H1 (cell line): ENCODE measurements around the gene FBXO47. TPM values are rescaled to one million over a fixed set of nuclear protein-coding genes. Genes with fewer than 3 reads are reported as not detected.

Source experiments
- HDAC6 ChIP-seq: IDR thresholded peaks from one replicate; pipeline ENCODE4 v1.7.1; 2012; ENCODE audit warnings: low read depth, mild to moderate bottlenecking, inconsistent platforms, low read length, moderate library complexity
- USF2 ChIP-seq: IDR thresholded peaks from 2 replicates; pipeline ENCODE4 v1.6.1; 2011; ENCODE audit warnings: low read length, improper control_type of control experiment
- polyA plus RNA-seq, 7 experiments: library from polyadenylated mRNA; depleted of rRNA in 3 of 7; stranded (reverse) in 5 of 7; unstranded in 2 of 7; fragments of >200 nt in 5 of 7; fragments of 200-250 nt in 2 of 7; gene quantifications; 1 replicate in 5 of 7; 2 replicates in 1 of 7; 4 replicates in 1 of 7; pipeline versions ENCODE4 v1.2.1 to v1.2.3, GENCODE V29; 2011 to 2013; ENCODE audit warnings: missing spikeins in 2 of 7, mixed read lengths in 2 of 7
- total RNA-seq: library from RNA; stranded (reverse); fragmentation: NEBNext Ultra II Directional; extraction: Animal tissue kit (Norgen Biotek cat#: 25700); gene quantifications from 2 replicates; pipeline ENCODE4 v1.2.1, GENCODE V29; 2021

The FBXO47 gene
- total and polyA plus RNA-seq, 2 of the 8 experiments (the other 6 are each of a cell fraction or from before 2014, with no cell fraction given), result not detected

- no peak for TF ChIP-seq USF2
- TF ChIP-seq HDAC6, result no peak
Measured at GRCh38 chr17:38910325-38910724, 56.9 kb downstream of the FBXO47 start (continued).
